ENCODE data around the gene CELA3B.
"Not testable (repeated sequence)": the region's sequence is repeated elsewhere in the genome, so short reads cannot be mapped to it uniquely, and the experiment has no call there.

Gene CELA3B

DNA sequence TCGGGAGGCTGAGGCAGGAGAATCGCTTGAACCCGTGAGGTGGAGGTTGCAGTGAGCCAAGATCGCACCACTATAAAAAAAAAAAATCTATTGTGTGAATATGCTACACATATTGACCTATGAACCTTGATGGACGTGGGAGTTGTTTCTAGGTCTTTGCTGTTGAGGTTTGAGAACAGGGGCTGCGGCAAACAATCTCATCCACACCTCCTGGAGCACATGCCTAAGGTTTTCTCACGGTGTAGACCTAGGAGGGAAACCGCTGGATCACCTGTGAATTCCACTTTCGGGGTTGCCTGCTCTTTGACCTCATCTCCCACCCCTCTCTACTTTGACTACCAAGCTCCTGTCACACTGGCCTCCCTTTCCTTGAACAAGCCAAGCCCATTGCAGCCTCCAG is 1.5 kb upstream of the CELA3B start:
- DNase-seq (ENCODE audit: low read depth in 3 of 3, low spot score in 1 of 3), result not testable (repeated sequence)

DNA sequence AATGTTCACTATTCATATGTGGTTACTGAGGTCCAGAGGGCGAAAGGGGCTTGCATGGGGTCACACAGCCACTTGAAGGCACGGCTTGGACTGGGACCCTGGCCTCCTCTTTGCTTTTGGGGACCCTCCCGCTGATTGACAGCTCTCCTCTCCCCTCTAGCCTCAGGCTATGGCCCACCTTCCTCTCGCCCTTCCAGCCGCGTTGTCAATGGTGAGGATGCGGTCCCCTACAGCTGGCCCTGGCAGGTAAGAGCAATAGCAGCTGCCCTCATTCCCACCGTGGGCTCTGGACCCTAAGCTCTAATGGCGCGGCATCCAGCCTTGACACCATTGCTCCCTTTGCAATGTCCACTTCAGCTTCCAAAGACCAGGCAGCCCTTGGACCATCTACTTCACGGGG is 1.4 kb downstream of the CELA3B start:
- DNase-seq (ENCODE audit: low read depth in 3 of 3, low spot score in 1 of 3), result not testable (repeated sequence)

DNA sequence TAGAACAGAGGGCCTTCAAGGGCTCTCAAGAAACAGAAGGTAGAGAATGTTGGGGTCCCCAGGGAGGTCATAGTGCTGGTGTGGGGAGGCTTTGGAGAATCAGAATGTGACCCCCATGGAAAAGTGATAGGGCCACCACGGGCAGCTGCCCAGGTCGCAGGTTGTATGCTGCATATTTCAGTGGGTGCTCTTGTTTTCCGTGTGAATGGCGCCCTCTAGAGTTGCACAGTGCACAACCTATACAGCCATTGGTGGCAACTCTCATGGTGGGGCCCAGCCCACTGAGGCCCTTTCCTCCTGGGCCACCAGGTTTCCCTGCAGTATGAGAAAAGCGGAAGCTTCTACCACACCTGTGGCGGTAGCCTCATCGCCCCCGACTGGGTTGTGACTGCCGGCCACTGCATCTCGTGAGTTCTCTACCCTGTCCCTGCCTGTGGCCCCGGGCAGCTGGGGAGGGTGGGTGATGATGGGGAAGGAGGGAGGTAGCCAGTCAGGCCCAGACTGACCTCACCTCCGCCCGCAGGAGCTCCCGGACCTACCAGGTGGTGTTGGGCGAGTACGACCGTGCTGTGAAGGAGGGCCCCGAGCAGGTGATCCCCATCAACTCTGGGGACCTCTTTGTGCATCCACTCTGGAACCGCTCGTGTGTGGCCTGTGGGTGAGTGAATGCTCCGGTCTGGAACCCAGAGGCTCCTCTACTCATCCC is 3.8 kb downstream of the CELA3B start:
- not testable (repeated sequence) for DNase-seq (ENCODE audit: low read depth in 3 of 3, low spot score in 1 of 3)

DNA sequence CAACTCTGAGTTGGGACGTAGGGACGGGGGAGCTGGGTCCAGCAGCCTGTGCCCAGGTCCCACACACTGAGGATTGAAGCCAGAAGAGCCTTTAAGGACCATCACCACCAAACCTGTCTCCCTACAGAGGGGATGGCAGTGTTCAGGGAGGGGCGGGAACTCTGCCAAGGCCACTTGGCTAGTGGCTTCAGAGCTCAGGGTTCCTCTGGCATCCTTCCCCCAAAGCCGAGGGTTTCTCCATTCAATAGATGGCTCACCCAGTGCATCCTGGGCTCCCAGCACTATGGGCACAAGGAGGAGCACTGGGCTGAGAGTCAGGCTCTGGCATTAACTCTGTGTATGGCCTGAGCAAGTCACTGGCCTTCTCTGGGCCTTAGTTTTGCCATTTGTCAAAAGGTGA is 4.4 kb downstream of the CELA3B start:
- DNase-seq (ENCODE audit: low read depth in 3 of 3, low spot score in 1 of 3), result not testable (repeated sequence)

DNA sequence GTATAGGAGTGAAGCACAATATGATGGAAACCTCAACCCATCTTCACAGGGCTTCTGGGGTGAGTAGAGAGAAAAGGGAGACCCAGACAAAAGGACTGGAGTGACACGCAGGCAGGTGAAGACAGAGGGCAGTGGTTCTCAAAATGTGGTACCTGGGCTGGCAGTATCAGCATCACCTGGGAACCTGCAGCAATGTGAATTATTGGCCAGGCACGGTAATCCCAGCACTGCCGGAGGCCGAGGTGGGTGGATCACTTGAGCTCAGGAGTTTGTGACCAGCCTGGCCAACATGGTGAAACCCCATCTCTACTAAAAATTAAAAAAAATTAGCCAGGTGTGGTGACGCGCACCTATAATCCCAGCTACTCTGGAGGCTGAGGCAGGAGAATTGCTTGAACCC is 5.3 kb downstream of the CELA3B start:
- DNase-seq (ENCODE audit: low read depth in 3 of 3, low spot score in 1 of 3), result not testable (repeated sequence)

DNA sequence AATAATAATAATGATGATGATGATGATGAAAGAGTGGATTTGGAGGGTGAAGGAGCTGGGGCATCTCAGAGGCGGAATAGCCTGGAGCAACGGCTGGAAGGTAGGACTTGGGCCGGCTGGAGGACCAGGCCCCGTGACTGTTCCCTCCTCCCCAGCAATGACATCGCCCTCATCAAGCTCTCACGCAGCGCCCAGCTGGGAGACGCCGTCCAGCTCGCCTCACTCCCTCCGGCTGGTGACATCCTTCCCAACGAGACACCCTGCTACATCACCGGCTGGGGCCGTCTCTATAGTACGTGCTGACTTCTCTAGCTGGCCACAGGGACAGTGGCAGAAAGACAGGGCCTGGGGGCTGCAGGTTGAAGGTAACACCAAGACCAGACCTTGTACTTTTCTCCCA is 6.7 kb downstream of the CELA3B start:
- DNase-seq (ENCODE audit: low read depth in 3 of 3, low spot score in 1 of 3), result not testable (repeated sequence)

DNA sequence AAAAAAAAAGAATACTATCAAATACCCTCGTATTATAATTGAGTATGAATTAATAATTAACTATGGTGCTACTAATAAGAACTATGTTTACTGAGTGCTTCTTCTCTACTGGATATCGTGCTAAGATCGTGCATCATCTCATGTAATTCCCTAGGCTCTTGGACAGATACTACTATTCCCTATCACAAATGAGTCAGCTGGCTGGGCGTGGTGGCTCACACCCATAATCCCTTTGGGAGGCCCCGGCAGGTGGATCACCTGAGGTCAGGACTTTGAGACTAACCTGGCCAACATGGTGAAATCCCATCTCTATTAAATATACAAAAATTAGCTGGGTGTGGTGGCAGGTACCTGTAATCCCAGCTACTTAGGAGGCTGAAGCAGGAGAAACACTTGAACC is 9.1 kb downstream of the CELA3B start:
- not testable (repeated sequence) for DNase-seq (ENCODE audit: low read depth in 3 of 3, low spot score in 1 of 3)

DNA sequence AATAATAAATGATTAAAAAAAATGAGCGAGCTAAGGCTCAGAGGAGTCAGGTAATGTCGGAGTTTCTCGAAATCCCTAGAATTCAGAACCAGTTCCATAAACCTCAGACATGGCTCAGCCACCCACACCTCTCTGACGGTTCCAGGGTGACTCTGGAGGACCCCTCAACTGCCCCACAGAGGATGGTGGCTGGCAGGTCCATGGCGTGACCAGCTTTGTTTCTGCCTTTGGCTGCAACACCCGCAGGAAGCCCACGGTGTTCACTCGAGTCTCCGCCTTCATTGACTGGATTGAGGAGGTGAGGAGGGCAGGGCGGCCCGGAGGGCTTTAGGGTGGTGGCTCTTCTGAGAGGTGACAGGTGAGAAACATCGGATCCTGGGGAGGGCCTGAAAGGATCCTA is 9.6 kb downstream of the CELA3B start:
- DNase-seq (ENCODE audit: low read depth in 3 of 3, low spot score in 1 of 3), result not testable (repeated sequence)

DNA sequence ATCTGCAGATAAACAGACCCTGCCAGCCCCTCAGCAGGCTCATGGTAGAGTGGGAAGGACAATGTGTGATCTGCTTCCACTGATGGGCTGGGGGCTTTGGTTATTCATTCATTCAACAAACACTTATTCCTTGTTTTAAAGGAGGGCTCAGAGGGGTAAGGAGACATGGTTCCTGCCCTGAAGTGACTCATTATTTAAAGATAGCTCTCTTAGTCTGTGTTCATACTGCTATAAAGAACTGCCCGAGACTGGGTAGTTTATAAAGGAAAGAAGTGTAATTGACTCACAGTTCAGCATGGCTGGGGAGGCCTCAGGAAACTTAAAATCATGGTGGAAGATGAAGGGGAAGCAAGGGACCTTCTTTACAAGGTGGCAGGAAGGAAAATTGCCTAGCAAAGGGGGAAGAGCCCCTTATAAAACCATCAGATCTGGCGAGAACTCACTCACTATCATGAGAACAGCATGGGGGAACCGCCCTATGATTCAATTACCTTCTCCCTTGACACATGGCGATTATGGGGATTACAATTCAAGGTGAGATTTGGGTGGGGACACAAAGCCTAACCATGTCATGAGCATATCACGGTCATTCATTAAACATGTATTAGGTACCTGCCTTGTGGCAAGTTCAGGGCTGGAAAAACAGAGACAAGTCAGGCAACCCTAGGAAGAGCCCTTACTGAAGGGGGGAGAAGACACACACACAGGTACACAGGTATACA is 13.0 kb downstream of the CELA3B start:
- DNase-seq (ENCODE audit: low read depth in 3 of 3, low spot score in 1 of 3), result not testable (repeated sequence)

DNA sequence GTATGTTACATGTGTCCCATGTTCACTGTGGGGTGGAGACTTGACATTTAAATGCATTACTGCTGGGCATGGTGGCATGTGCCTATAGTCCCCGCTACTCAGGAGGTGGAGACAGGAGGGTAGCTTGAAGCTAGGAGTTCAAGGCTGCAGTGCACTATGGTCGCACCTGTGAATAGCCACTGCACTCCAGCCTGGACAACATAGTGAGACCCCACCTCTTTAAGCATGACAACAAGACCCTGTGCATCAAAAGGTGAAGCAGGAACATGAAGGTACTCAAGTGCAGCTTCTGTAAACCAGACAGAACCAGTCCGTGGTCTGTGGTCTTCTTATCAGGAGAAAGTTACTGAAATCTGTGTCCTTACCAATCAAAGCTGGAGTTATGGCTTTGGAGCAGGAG is 15.4 kb downstream of the CELA3B start:
- not testable (repeated sequence) for DNase-seq (ENCODE audit: low read depth in 3 of 3, low spot score in 1 of 3)

DNA sequence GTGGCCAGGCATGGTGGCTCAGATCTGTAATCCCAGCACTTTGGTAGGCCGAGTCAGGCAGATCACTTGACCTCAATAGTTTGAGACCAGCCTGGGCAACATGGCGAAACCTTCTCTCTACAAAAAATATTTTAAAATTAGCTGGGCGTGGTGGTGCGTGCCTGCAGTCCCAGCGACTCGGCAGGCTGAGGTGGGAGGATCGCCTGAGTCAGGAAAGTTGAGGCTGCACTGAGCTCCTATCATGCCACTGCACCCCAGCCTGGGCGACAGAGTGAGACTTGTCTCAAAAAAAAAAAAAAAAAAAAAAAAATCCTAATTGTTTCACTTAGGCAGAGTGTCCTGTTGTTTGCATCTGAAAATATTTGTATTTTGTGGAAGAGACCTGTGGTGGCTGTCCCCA is 17.9 kb downstream of the CELA3B start:
- not testable (repeated sequence) for DNase-seq (ENCODE audit: low read depth in 3 of 3, low spot score in 1 of 3)

DNA sequence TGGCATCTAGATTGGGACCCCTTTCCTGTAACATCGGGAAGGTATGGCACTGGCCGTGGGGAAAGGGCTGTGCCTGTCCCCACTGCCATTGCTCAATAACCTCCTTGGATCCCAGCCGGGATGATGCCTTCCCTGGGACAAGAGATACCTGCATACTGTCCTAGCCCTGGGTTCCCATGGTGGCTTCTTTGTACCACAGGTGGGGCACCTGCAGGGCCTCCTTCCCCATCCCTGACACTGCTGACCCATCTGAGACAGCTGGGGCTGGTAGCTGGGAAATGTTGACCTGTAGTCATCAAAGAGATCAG is 19.8 kb downstream of the CELA3B start:
- not testable (repeated sequence) for DNase-seq (ENCODE audit: low read depth in 3 of 3, low spot score in 1 of 3)

DNA sequence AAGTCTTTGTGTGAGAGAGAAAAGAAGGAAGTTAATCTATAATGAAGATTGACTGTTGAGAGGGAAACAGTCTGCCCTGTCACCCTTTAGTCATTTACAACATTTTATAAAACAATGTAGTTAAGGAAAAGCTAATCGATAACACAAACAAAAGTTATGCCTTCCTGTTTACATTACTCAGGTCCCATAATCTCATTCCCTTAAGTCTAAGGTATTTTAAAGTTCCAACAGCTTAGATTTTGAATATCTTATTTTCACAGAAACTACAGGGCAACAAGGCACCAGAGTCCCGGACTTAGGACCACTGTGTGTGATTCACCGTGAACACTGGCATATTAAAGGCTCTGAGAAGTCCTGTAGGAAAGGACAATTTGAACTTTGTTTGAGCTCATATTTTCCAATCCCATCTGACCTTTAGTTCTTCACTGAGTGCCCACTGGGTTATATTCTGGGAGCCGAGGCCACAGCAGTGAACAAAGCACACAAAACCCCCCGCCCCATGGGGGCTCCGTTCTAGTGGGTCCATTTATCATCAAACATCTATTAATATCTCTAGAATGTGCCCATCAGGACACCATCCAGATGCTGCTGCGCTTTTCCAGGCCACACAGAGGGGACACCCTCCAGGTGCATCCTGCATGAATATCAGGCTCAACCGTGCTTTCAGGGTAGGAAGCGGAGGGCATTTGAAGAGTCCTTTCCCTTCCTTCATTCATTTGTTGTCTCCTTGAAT is 21.2 kb downstream of the CELA3B start:
- not testable (repeated sequence) for DNase-seq (ENCODE audit: low read depth in 3 of 3, low spot score in 1 of 3)

DNA sequence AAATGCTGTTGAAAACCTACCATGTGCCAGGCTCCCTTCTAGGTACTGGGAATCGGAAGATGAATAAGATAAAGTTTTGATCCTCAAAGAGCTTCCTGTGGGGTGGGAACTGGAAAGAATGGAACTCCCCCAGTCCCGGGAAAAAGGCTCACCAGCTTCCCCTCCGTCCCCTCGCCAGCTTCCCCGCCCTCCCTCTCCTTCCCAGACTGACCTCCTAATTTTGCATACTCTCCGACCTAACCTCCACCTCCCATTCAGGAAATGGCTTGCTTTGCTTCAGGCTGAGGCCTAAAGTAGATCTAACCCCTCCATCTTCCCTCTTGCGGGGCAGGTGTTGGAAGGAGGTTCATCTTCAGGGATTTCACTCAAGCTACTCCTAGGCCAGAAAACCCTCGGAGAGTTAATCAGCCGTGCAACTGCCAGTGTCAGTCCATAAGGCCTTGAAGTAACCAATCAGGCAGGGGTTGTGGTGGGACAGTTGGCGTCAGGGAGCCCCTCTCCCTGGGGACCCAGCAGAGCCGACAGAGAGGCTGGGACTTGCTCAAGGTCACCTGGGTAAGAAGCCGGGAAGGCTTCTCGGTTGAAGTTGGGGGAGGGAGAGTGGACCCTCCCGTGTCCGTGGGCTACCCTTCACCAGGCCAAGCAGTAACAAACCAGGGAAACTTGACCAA is 21.9 kb downstream of the CELA3B start:
- not testable (repeated sequence) for DNase-seq (ENCODE audit: low read depth in 3 of 3, low spot score in 1 of 3)

DNA sequence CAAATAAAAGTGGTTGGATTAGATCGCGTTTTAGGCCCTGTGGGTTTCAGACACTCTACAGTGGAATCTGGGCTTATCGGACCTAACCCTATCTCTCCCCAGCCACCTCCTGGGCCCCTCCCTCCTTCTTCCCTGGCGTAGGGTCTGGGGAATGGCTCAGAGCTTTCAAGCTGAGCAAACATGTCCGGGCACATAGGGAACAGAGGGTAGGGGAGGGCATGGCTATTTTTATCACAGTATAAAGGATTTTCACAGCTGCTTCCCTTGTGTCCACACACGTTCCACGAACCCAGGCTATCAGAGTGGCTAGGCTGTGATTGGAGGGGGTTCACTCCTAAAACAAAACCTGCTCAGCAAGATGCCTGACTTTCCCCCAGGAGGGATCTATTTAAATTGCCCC is 22.8 kb downstream of the CELA3B start:
- DNase-seq (ENCODE audit: low read depth in 3 of 3, low spot score in 1 of 3), result not testable (repeated sequence)

DNA sequence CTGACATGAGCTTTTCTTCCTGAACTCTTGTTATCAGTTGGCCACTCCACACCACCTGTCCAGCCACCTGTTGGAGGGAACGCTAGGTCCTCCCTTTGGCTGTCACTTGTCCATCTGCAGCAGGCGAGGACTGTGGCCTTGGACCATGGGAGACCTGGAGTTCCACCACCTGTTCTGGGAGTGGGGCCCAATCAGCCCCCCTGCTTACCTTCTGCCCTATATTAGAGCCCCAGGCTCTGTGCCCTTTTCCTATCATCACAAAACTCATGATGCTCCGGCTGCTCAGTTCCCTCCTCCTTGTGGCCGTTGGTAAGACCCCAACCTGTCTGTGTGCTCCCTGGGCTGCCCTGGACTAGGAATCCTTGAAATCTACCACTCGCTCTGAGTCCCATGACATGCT is 24.6 kb downstream of the CELA3B start, which contains the start of gene CELA3A:
TSS of gene CELA3A (plus strand) at position 249 of the 400 bp plus-strand sequence. CDS start at position 267, 18 bp downstream.
- DNase-seq (ENCODE audit: low read depth in 3 of 3, low spot score in 1 of 3), result no peak

DNA sequence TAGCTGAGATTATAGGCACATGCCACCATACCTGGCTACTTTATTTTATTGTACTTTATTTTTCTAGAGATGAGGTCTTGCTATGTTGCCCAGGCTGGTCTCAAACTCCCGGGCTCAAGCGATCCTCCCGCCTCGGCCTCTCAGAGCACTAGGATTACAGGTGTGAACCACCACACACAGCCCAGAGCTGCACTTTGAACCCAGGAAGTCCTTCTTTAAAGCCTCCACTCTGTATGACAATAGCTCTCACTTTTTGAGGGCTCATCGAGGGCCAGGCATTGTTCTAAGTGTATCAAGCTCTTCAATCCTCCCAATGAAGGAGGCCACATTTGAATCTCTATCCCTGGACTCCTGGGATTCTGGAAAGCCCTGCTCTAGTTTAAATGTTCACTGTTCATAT is 25.6 kb downstream of the CELA3B start:
- not testable (repeated sequence) for DNase-seq (ENCODE audit: low read depth in 3 of 3, low spot score in 1 of 3)

DNA sequence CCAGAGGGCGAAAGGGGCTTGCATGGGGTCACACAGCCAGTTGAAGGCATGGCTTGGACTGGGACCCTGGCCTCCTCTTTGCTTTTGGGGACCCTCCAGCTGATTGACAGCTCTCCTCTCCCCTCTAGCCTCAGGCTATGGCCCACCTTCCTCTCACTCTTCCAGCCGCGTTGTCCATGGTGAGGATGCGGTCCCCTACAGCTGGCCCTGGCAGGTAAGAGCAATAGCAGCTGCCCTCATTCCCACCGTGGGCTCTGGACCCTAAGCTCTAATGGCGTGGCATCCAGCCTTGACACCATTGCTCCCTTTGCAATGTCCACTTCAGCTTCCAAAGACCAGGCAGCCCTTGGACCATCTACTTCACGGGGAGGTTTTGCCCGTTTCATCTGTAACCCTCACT is 26.1 kb downstream of the CELA3B start:
- not testable (repeated sequence) for DNase-seq (ENCODE audit: low read depth in 3 of 3, low spot score in 1 of 3)

DNA sequence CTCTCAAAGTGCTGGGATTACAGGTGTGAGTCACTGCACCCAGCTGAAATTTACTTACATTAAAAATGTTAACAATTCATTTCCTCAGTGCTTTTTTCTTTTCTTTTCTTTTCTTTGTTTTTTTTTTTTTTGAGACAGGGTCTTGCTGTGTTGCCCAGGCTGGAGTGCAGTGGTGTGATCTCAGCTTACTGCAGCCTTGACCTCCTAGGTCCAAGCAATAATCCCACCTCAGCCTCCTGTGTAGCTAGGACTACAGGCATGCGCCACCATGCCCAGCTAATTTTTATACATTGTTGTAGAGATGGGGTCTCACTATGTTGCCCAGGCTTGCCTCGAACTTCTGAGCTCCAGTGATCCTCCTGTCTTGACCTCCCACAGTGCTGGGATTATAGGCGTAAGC is 27.1 kb downstream of the CELA3B start:
- DNase-seq (ENCODE audit: low read depth in 3 of 3, low spot score in 1 of 3), result not testable (repeated sequence)

DNA sequence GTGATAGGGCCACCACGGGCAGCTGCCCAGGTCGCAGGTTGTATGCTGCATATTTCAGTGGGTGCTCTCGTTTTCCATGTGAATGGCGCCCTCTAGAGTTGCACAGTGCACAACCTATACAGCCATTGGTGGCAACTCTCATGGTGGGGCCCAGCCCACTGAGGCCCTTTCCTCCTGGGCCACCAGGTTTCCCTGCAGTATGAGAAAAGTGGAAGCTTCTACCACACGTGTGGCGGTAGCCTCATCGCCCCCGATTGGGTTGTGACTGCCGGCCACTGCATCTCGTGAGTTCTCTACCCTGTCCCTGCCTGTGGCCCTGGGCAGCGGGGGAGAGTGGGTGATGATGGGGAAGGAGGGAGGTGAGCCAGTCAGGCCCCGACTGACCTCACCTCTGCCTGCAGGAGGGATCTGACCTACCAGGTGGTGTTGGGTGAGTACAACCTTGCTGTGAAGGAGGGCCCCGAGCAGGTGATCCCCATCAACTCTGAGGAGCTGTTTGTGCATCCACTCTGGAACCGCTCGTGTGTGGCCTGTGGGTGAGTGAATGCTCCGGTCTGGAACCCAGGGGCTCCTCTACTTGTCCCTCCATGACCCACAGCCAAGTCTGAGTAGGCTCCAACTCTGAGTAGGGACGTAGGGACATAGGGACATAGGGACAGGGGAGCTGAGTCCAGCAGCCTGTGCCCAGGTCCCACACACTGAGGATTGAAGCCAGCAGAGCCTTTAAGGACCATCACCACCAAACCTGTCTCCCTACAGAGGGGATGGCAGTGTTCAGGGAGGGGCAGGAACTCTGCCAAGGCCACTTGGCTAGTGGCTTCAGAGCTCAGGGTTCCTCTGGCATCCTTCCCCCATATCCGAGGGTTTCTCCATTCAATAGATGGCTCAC is 28.7 kb downstream of the CELA3B start:
- DNase-seq (ENCODE audit: low read depth in 3 of 3, low spot score in 1 of 3), result not testable (repeated sequence)

All from stimulated activated CD4-positive, alpha-beta T cell treated with anti-CD3 and anti-CD28 coated beads, TNF-alpha, amount 100 ng/mL, for 1 hour (primary cell).